Parathyroid adenoma (tissue), 2 donors: ENCODE data around the gene RASA1.

Source experiments
- H2AFZ ChIP-seq: fragments of 300-600 bp; sonication (generic); one replicate; pipeline ENCODE4 v1.7.0; 2017; ENCODE audit warnings: antibody characterized with exemption, mild to moderate bottlenecking
- H3K27ac ChIP-seq: fragments of 300-600 bp; sonication (generic); one replicate; pipeline ENCODE4 v1.7.0; 2017
- H3K27me3 ChIP-seq: fragments of 300-600 bp; sonication (generic); one replicate; pipeline ENCODE4 v1.7.0; 2017; ENCODE audit warnings: low read length; ENCODE audit not compliant: control insufficient read depth, insufficient read depth
- H3K36me3 ChIP-seq: fragments of 300-600 bp; sonication (generic); one replicate; pipeline ENCODE4 v1.7.0; 2017; ENCODE audit warnings: low read length; ENCODE audit not compliant: control insufficient read depth, insufficient read depth
- H3K4me1 ChIP-seq: fragments of 300-600 bp; sonication (generic); one replicate; pipeline ENCODE4 v1.7.0; 2017; ENCODE audit warnings: control low read depth
- H3K4me2 ChIP-seq: fragments of 300-600 bp; sonication (generic); one replicate; pipeline ENCODE4 v1.7.0; 2017; ENCODE audit warnings: low read length
- H3K4me3 ChIP-seq: fragments of 300-600 bp; sonication (generic); one replicate; pipeline ENCODE4 v1.7.0; 2017; ENCODE audit warnings: low read depth, low read length
- H3K79me2 ChIP-seq: fragments of 300-600 bp; sonication (generic); one replicate; pipeline ENCODE4 v1.7.0; 2017; ENCODE audit warnings: control low read depth
- H3K9ac ChIP-seq: fragments of 300-600 bp; sonication (generic); one replicate; pipeline ENCODE4 v1.7.0; 2017; ENCODE audit warnings: mild to moderate bottlenecking
- H3K9me3 ChIP-seq: fragments of 300-600 bp; sonication (generic); one replicate; pipeline ENCODE4 v1.7.0; 2017; ENCODE audit warnings: low read length; ENCODE audit not compliant: control insufficient read depth
- TF ChIP-seq, protein P1 (sequence below): fragments of 300-600 bp; sonication (generic); IDR thresholded peaks from one replicate; pipeline ENCODE4 v1.7.0; 2017; ENCODE audit warnings: antibody characterized with exemption, mild to moderate bottlenecking
- donor health status: primary hyperparathyroidism.

RASA1 gene

DNA sequence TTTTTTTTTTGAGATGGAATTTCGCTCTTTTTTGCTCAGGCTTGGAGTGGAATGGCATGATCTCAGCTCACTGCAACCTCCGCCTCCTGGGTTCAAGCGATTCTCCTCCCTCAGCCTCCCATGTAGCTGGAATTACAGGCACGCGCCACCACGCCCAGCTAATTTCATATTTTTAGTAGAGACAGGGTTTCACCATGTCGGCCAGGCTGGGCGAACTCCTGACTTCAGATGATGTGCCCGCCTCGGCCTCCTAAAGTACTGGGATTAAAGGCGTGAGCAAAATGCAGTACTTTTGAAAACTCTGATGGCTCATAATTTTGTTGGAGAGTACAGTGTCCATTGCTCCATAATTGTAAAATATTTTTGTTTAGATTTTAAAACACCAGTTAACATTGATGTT lies 92.4 kb downstream of the RASA1 start:
- Histone ChIP-seq H2AFZ (no peak overlapping the region), H3K4me1 (no peaks in the 10 kb centered on the region), H3K9ac (no peak overlapping the region), H3K4me3 (no peak overlapping the region), H3K27me3 (no peaks in the 10 kb centered on the region), H3K9me3 (no peaks in the 10 kb centered on the region), H3K79me2 (no peaks in the 10 kb centered on the region), H3K27ac (no peak overlapping the region), H3K36me3 (no peaks in the 10 kb centered on the region), H3K4me2 (no peak overlapping the region)
- TF ChIP-seq, protein P1, sequence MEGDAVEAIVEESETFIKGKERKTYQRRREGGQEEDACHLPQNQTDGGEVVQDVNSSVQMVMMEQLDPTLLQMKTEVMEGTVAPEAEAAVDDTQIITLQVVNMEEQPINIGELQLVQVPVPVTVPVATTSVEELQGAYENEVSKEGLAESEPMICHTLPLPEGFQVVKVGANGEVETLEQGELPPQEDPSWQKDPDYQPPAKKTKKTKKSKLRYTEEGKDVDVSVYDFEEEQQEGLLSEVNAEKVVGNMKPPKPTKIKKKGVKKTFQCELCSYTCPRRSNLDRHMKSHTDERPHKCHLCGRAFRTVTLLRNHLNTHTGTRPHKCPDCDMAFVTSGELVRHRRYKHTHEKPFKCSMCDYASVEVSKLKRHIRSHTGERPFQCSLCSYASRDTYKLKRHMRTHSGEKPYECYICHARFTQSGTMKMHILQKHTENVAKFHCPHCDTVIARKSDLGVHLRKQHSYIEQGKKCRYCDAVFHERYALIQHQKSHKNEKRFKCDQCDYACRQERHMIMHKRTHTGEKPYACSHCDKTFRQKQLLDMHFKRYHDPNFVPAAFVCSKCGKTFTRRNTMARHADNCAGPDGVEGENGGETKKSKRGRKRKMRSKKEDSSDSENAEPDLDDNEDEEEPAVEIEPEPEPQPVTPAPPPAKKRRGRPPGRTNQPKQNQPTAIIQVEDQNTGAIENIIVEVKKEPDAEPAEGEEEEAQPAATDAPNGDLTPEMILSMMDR = no peak

DNA sequence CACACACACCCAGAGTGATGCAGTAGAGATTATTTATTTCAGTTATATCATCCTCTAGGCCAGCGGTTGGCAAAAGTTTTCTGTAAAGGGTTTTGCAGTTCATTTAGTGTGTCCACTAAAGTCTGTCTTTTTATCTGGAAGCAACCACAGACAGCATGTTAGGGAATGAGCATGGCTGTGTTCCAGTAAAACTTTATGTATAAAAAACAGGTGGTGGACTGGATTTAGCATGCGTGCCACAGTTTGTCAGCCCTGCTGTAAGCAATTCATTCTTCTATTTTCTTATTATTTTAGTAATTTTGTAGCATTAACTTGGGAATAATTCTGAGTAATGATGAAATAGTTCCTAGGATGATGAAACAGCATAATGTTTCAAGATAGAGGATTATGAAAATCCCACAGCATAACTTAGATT lies 93.4 kb downstream of the RASA1 start:
- no peaks in the 10 kb centered on the region for H3K4me1 ChIP-seq
- no peak overlapping the region for H3K27ac ChIP-seq
- no peak overlapping the region for H3K4me2 ChIP-seq
- H3K27me3 ChIP-seq = no peaks in the 10 kb centered on the region
- no peaks in the 10 kb centered on the region for H3K9me3 ChIP-seq
- no peak overlapping the region for H3K9ac ChIP-seq
- no peak overlapping the region for H2AFZ ChIP-seq
- H3K79me2 ChIP-seq = no peaks in the 10 kb centered on the region
- no peak overlapping the region for H3K4me3 ChIP-seq
- TF ChIP-seq, protein P1 = no peak
- H3K36me3 ChIP-seq = no peaks in the 10 kb centered on the region

DNA sequence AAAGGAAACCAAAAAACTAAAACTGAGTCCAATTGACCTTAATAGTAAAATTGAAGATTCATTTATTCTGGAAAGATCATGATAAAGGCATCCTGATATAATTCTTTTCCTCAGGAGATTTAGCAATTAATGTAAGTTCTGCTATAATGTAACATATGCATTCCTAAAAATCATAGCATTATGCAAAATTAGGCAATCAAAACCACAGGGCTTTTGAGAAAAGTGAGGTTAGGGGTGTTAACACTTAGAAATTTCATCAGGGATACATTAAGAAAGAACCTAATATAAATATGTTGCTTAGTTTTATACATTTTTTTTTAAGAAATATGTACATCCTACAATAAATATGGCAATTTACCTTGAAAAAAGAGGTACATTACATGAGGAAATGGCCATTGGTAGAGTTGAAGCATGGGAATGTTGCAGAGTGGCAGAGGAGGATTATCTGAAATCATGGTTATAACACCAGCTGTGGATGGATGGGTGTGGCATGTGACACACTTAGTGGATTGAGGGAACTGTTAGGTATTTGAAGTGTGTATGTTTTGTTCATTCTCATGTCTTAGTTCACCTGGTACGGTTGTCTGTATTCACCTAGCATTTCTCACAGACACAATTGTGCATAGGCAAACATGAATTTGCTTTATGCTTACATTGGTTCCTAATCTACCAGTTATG lies 94.0 kb downstream of the RASA1 start:
- H3K36me3 ChIP-seq = no peaks in the 10 kb centered on the region

DNA sequence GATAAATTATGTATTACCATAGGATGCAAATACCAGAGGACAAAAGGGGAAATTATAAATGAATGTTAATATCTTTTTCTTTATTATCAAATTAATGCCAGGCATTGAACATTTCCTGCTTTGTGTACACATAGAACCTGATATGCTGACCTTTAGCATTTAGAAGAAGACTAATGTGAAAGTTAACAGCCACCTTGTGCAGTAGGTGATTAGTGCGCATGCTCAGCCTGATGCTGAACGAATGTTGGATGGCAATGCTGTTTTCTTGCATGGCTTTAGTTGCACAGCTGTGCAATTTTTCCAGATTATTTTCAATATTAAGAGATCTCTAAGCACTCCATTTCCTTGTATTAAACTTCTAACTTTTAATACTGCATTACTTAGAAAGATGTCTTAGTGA lies 99.6 kb downstream of the RASA1 start:
- no peaks in the 10 kb centered on the region for H3K9me3 ChIP-seq
- H3K27me3 ChIP-seq = no peaks in the 10 kb centered on the region
- H3K4me2 ChIP-seq = no peak overlapping the region
- H3K4me1 ChIP-seq = no peaks in the 10 kb centered on the region
- H3K9ac ChIP-seq = no peak overlapping the region
- H3K79me2 ChIP-seq = no peaks in the 10 kb centered on the region
- H3K27ac ChIP-seq = no peak overlapping the region
- H2AFZ ChIP-seq = no peak overlapping the region
- H3K36me3 ChIP-seq = no peaks in the 10 kb centered on the region
- no peak overlapping the region for H3K4me3 ChIP-seq
- TF ChIP-seq, protein P1 = no peak

More for the DNA sequence above, 94.0 kb downstream of the RASA1 start:
- H3K27me3 ChIP-seq = no peaks in the 10 kb centered on the region
- no peaks in the 10 kb centered on the region for H3K79me2 ChIP-seq
- no peaks in the 10 kb centered on the region for H3K4me1 ChIP-seq
- no peak overlapping the region for H2AFZ ChIP-seq
- TF ChIP-seq, protein P1 = no peak
- H3K4me2 ChIP-seq = no peak overlapping the region
- no peaks in the 10 kb centered on the region for H3K9me3 ChIP-seq
- H3K4me3 ChIP-seq = no peak overlapping the region
- no peak overlapping the region for H3K9ac ChIP-seq
- H3K27ac ChIP-seq = no peak overlapping the region

DNA sequence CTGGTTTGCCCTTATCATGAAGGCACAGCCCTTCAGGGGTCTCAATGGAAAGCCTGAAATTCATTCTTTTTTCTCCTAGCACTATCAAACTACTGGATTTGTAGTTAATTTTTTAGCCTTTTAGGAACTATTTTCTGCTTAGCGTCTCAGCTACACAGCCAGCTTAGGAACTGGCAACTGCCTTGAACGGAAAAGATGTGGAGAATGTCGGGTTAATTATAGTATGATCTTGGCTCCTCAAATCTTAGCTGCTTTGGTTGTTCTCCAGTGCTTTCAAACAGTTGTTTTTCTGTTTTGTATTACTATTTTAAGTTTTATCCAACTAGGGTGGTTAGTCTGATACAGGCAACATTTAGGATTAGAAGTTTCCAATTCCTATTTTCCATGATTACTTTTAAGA lies 100.9 kb downstream of the RASA1 start:
- TF ChIP-seq, protein P1 = no peak
- H3K36me3 ChIP-seq = no peaks in the 10 kb centered on the region
- no peaks in the 10 kb centered on the region for H3K79me2 ChIP-seq
- H3K4me3 ChIP-seq = no peak overlapping the region
- H3K4me2 ChIP-seq = no peak overlapping the region
- H3K4me1 ChIP-seq = no peaks in the 10 kb centered on the region
- no peak overlapping the region for H2AFZ ChIP-seq
- no peaks in the 10 kb centered on the region for H3K9me3 ChIP-seq
- no peak overlapping the region for H3K9ac ChIP-seq
- H3K27me3 ChIP-seq = no peaks in the 10 kb centered on the region
- no peak overlapping the region for H3K27ac ChIP-seq
